SK-N-SH (cell line): ENCODE data around the gene ABCC4. TPM values are rescaled to one million over a fixed set of nuclear protein-coding genes. Genes with fewer than 3 reads are reported as not detected.
A peak's percentile ranks its signal among the peaks of the same experiment; 100 is the strongest.

Experiments used
- CTCF ChIA-PET: fragments of 300-600, 350-600 bp; formaldehyde crosslinking; extraction: SDS; loops from one replicate; lab custom pipeline; 2021; lab: Yijun Ruan, JAX
- POLR2A ChIA-PET: fragments of 350-600 bp; sonication (Branson Sonifier 250); formaldehyde crosslinking; extraction: SDS; loops from one replicate; lab custom pipeline; 2020; ENCODE audit warnings: antibody characterized with exemption, inconsistent platforms; lab: Yijun Ruan, JAX
- DNase-seq: peaks from one replicate; pipeline ENCODE4 v3.0.0; 2012
- H2AFZ ChIP-seq: fragments of 200-600 bp; sonication (generic); 2 replicates; pipeline ENCODE4 v1.8.1; 2016; ENCODE audit warnings: antibody characterized with exemption, mild to moderate bottlenecking, low read depth
- H3F3A ChIP-seq: fragments of 200-600 bp; sonication (generic); replicated peaks from 2 replicates; pipeline ENCODE3; 2016; ENCODE audit warnings: antibody characterized with exemption, mild to moderate bottlenecking; ENCODE audit not compliant: insufficient read depth
- H3K27ac ChIP-seq, 2 experiments: fragments of 200-500 bp in 1 of 2; fragments of 200-600 bp in 1 of 2; sonication (Bioruptor generic) in 1 of 2; sonication (generic), shearing (Covaris generic) in 1 of 2; 2 replicates each; pipeline versions ENCODE4 v1.5.1 to v1.6.1; 2014 to 2016; ENCODE audit warnings: low read depth in 2 of 2, inconsistent platforms in 1 of 2, low read length in 1 of 2, mild to moderate bottlenecking in 1 of 2, mixed read lengths in 1 of 2
- H3K27me3 ChIP-seq: fragments of 200-600 bp; sonication (generic), shearing (Covaris generic); 2 replicates; pipeline ENCODE4 v1.6.1; 2016; ENCODE audit warnings: mixed run types; ENCODE audit not compliant: insufficient read depth
- H3K36me3 ChIP-seq, 2 experiments: fragments of 200-500 bp in 1 of 2; fragments of 200-600 bp in 1 of 2; sonication (Bioruptor generic) in 1 of 2; sonication (generic) in 1 of 2; replicated peaks in 1 of 2; 2 replicates each; pipeline versions ENCODE3 to v1.5.1; 2014 to 2016; ENCODE audit warnings: low read length in 1 of 2, mild to moderate bottlenecking in 1 of 2; ENCODE audit not compliant: insufficient read depth in 2 of 2, control insufficient read depth in 1 of 2
- H3K4me1 ChIP-seq, 2 experiments: fragments of 200-500 bp in 1 of 2; fragments of 200-600 bp in 1 of 2; sonication (Bioruptor generic) in 1 of 2; sonication (generic), shearing (Covaris generic) in 1 of 2; 2 replicates each; pipeline versions ENCODE4 v1.5.1 to v1.6.1; 2014 to 2016; ENCODE audit warnings: low read depth in 1 of 2, low read length in 1 of 2, mixed run types in 1 of 2; ENCODE audit not compliant: insufficient read depth in 2 of 2, control insufficient read depth in 1 of 2
- H3K4me2 ChIP-seq: fragments of 200-600 bp; sonication (generic), shearing (Covaris generic); 2 replicates; pipeline ENCODE4 v1.6.1; 2017; ENCODE audit warnings: mixed run types
- H3K4me3 ChIP-seq, 2 experiments: fragments of 200-500 bp in 1 of 2; fragments of 200-600 bp in 1 of 2; sonication (Bioruptor generic) in 1 of 2; sonication (generic), shearing (Covaris generic) in 1 of 2; 2 replicates each; pipeline versions ENCODE4 v1.5.1 to v1.8.1; 2014 to 2016; ENCODE audit warnings: low read depth in 2 of 2, inconsistent platforms in 1 of 2, low read length in 1 of 2, mild to moderate bottlenecking in 1 of 2, mixed read lengths in 1 of 2, moderate library complexity in 1 of 2
- H3K79me2 ChIP-seq: fragments of 200-600 bp; sonication (generic); 2 replicates; pipeline ENCODE4 v1.8.1; 2017; ENCODE audit warnings: mild to moderate bottlenecking; ENCODE audit not compliant: insufficient read depth
- H3K9ac ChIP-seq: fragments of 200-600 bp; sonication (generic); 2 replicates; pipeline ENCODE4 v1.6.1; 2017; ENCODE audit warnings: mixed run types
- H3K9me2 ChIP-seq: fragments of 200-600 bp; sonication (generic); 2 replicates; pipeline ENCODE4 v1.6.1; 2017; ENCODE audit warnings: mixed run types
- H3K9me3 ChIP-seq: fragments of 200-600 bp; sonication (generic); 2 replicates; pipeline ENCODE4 v1.6.1; 2017; ENCODE audit warnings: mixed run types, mild to moderate bottlenecking, moderate library complexity
- H4K20me1 ChIP-seq: fragments of 200-600 bp; sonication (generic); 2 replicates; pipeline ENCODE4 v1.6.1; 2017; ENCODE audit warnings: mild to moderate bottlenecking, mixed run types; ENCODE audit not compliant: insufficient read depth
- CHD2 ChIP-seq: fragments of 150-350 bp; IDR thresholded peaks from 2 replicates; pipeline ENCODE4 v1.6.1; 2018; ENCODE audit warnings: low read length; ENCODE audit not compliant: partially characterized antibody
- ELF1 ChIP-seq: IDR thresholded peaks from 2 replicates; pipeline ENCODE4 v1.4.0; 2012
- EP300 ChIP-seq, 2 experiments: IDR thresholded peaks; 2 replicates each; pipeline versions ENCODE4 v1.4.0 to v1.6.1; 2012; ENCODE audit warnings: borderline replicate concordance in 1 of 2, low read depth in 1 of 2, low read length in 1 of 2
- FOSL2 ChIP-seq: IDR thresholded peaks from 2 replicates; pipeline ENCODE4 v1.4.0; 2012; ENCODE audit warnings: low read depth, mild to moderate bottlenecking, moderate library complexity, borderline replicate concordance
- FOXJ3 ChIP-seq: sonication (generic); formaldehyde crosslinking; IDR thresholded peaks from 2 replicates; pipeline ENCODE4 v1.5.1; 2020; ENCODE audit warnings: mild to moderate bottlenecking, missing genetic modification reagents
- MEF2A ChIP-seq: IDR thresholded peaks from 2 replicates; pipeline ENCODE4 v1.4.0; 2012; ENCODE audit warnings: low read depth, borderline replicate concordance
- NFIC ChIP-seq: IDR thresholded peaks from 2 replicates; pipeline ENCODE4 v1.4.0; 2012; ENCODE audit warnings: borderline replicate concordance
- NRF1 ChIP-seq: IDR thresholded peaks from 2 replicates; pipeline ENCODE4 v1.6.1; 2012; ENCODE audit warnings: low read depth, mild to moderate bottlenecking, low read length
- SIN3A ChIP-seq: IDR thresholded peaks from 2 replicates; pipeline ENCODE4 v1.6.1; 2012; ENCODE audit warnings: low read depth, mild to moderate bottlenecking, low read length, moderate library complexity, borderline replicate concordance
- TCF12 ChIP-seq: IDR thresholded peaks from 2 replicates; pipeline ENCODE4 v1.4.0; 2012
- WGBS: methylation state at CpG from one replicate; pipeline ENCODE4 v1.1.6; 2017; ENCODE audit warnings: low lambda C conversion rate; 5-methylcytosine and 5-hydroxymethylcytosine counted together
- polyA plus RNA-seq, 3 experiments: library from polyadenylated mRNA; depleted of rRNA; stranded (reverse); fragments of >200 nt; gene quantifications; 2 replicates each; pipeline ENCODE4 v1.2.3, GENCODE V29; 2012
- TF ChIP-seq, protein P1 (sequence below): IDR thresholded peaks from 2 replicates; pipeline ENCODE4 v1.4.0; 2012; ENCODE audit warnings: low read depth, borderline replicate concordance
- TF ChIP-seq, protein P2 (sequence below): IDR thresholded peaks from 2 replicates; pipeline ENCODE4 v1.4.0; 2012; ENCODE audit warnings: low read depth
- TF ChIP-seq, protein P3 (sequence below): IDR thresholded peaks from 2 replicates; pipeline ENCODE4; 2012
- TF ChIP-seq, protein P4 (sequence below): fragments of 200-600 bp; sonication (generic); IDR thresholded peaks from 2 replicates; pipeline ENCODE4 v1.6.1; 2017; ENCODE audit warnings: antibody characterized with exemption, mild to moderate bottlenecking, moderate library complexity

The ABCC4 gene
- polyA plus RNA-seq, 1 of the 3 experiments (the other 2 are of a cell fraction): 7.8 TPM

DNA sequence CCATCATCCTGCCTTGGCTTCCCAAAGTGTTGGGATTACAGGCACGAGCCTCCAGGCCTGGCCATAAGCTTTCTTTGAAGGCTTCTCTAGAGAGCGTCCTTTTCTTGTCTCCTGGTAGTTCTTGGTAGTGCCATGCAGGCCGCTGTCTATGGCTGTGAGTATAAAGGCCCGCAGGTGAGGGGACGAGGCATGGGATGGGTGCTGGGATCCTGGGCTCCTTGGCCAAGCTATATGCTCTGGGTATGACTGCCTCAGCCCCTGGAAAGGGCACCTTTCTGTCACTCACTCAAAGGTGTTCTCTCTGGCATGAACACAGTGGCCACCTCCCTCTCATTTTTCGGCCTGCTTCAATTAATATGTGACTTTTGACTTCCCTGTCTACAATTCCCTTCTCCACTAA, 6.3 kb upstream of the ABCC4 start (continued):
- TF ChIP-seq, protein P1, sequence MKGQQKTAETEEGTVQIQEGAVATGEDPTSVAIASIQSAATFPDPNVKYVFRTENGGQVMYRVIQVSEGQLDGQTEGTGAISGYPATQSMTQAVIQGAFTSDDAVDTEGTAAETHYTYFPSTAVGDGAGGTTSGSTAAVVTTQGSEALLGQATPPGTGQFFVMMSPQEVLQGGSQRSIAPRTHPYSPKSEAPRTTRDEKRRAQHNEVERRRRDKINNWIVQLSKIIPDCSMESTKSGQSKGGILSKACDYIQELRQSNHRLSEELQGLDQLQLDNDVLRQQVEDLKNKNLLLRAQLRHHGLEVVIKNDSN: no peak
- TF ChIP-seq SIN3A (no peak), NRF1 (no peak)
- TF ChIP-seq, protein P2, sequence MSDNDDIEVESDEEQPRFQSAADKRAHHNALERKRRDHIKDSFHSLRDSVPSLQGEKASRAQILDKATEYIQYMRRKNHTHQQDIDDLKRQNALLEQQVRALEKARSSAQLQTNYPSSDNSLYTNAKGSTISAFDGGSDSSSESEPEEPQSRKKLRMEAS: no peak

DNA sequence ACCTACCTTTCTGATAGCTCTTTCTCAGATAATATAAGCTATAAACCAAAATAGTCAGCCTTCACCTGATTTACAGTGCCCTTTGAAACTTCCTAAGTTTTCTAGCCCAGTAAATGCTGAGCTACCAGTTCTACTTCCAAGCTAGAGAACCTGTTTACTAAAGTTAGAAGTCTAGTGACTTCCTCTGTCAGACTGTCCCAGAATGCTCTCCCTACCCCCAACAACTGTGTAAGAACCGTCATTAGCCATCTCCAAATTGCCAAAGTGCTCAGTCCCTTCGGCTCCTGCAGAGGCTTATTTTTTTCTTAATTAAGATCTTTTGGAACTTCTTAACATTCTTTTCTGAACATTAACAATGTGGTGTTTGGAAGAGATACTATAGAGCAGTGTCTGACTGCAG, 3.2 kb upstream of the ABCC4 start:
- TF ChIP-seq NFIC: no peak
- TF ChIP-seq ELF1: no peak
- TF ChIP-seq CHD2: no peak
- TF ChIP-seq, protein P3, sequence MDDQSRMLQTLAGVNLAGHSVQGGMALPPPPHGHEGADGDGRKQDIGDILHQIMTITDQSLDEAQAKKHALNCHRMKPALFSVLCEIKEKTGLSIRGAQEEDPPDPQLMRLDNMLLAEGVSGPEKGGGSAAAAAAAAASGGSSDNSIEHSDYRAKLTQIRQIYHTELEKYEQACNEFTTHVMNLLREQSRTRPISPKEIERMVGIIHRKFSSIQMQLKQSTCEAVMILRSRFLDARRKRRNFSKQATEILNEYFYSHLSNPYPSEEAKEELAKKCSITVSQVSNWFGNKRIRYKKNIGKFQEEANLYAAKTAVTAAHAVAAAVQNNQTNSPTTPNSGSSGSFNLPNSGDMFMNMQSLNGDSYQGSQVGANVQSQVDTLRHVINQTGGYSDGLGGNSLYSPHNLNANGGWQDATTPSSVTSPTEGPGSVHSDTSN: no peak
- TF ChIP-seq FOXJ3: no peak
- no peak for TF ChIP-seq TCF12
- TF ChIP-seq, all 33 proteins: peak for 0
- H3K4me1 ChIP-seq: peaks cover 0 to 6% of the 10 kb centered on the region in 2 experiments; a peak in 1 of 4 replicates
- no peaks in the 10 kb centered on the region for H4K20me1 ChIP-seq
- CTCF ChIA-PET: interaction anchor here (1.1 to 13.8 kb wide), 3 partner anchors 75 to 174 kb away, joined by 3 to 157 read pairs (median 10); no protein-coding TSS in a partner anchor
- no peak overlapping the region for H3K4me3 ChIP-seq
- no peak overlapping the region for H3K27ac ChIP-seq
- H3F3A ChIP-seq: peaks cover 7% of the 10 kb centered on the region
- H3K27me3 ChIP-seq: no peaks in the 10 kb centered on the region
- no peak overlapping the region for H3K9ac ChIP-seq
- H3K9me3 ChIP-seq: no peaks in the 10 kb centered on the region
- no peaks in the 10 kb centered on the region for H3K36me3 ChIP-seq
- WGBS: 88% methylated on average over 2 of the region's 2 CpGs
- H3K79me2 ChIP-seq: peaks cover 14% of the 10 kb centered on the region; the same call in 1 of the 2 replicates
- POLR2A ChIA-PET: no interaction called here
- H3K4me2 ChIP-seq: no peak overlapping the region
- no peak overlapping the region for H2AFZ ChIP-seq
- DNase-seq: no peak
- no peaks in the 10 kb centered on the region for H3K9me2 ChIP-seq

DNA sequence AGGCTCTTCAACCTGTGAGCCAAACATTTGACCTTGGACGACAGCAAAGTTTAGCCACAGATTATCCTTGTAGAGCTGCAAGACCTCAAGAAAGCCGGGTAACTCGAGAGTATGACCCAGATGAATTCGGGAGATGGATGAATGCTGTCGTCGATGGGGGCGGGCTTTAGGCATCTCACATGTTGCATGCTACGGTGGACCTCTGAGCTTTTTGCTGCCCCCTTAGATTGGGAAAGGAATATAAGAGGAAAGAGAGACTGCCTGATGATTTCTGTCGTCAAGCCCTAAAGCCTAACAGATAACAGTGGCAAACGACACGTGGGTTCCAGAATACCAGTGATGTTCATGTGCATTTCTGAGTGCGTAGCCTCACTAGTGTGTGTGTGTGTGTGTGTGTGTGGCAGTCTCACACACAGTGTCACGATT, 730 bp upstream of the ABCC4 start:
- H3K4me3 ChIP-seq: peak overlapping the region; percentile 66 to 95
- H3K4me1 ChIP-seq: peaks cover 0 to 6% of the 10 kb centered on the region in 2 experiments; a peak in 1 of 4 replicates
- CTCF ChIA-PET: interaction anchor here (0.7 to 13.8 kb wide), 13 partner anchors 8 to 191 kb away, joined by 3 to 157 read pairs (median 3); no protein-coding TSS in a partner anchor
- no peaks in the 10 kb centered on the region for H3K36me3 ChIP-seq
- H3K27me3 ChIP-seq: no peaks in the 10 kb centered on the region
- peaks cover 38% of the 10 kb centered on the region for H3K79me2 ChIP-seq
- H4K20me1 ChIP-seq: no peaks in the 10 kb centered on the region
- TF ChIP-seq, protein P3: peak; percentile 3; the same call in 1 of the 2 replicates
- TF ChIP-seq MEF2A (no peak), EP300 (IDR thresholded peaks at IDR 0.05; ENCODE audit: borderline replicate concordance in 1 of 2, low read depth in 1 of 2, low read length in 1 of 2) (no peak), FOSL2 (no peak)
- TF ChIP-seq, protein P4, sequence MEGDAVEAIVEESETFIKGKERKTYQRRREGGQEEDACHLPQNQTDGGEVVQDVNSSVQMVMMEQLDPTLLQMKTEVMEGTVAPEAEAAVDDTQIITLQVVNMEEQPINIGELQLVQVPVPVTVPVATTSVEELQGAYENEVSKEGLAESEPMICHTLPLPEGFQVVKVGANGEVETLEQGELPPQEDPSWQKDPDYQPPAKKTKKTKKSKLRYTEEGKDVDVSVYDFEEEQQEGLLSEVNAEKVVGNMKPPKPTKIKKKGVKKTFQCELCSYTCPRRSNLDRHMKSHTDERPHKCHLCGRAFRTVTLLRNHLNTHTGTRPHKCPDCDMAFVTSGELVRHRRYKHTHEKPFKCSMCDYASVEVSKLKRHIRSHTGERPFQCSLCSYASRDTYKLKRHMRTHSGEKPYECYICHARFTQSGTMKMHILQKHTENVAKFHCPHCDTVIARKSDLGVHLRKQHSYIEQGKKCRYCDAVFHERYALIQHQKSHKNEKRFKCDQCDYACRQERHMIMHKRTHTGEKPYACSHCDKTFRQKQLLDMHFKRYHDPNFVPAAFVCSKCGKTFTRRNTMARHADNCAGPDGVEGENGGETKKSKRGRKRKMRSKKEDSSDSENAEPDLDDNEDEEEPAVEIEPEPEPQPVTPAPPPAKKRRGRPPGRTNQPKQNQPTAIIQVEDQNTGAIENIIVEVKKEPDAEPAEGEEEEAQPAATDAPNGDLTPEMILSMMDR: peak; percentile 28; the same call in 1 of the 2 replicates
- TF ChIP-seq, all 33 proteins: peak for 2
- POLR2A ChIA-PET: interaction anchor here (0.6 to 1.3 kb wide), 3 partner anchors 46 to 110 kb away, joined by 3 to 5 read pairs (median 3); no protein-coding TSS in a partner anchor
- 19% methylated on average over 11 of the region's 13 CpGs for WGBS
- Histone ChIP-seq H3K27ac (peak overlapping the region; percentile 58 to 61), H2AFZ (peak overlapping the region; percentile 97), H3K9me2 (no peaks in the 10 kb centered on the region), H3F3A (peaks cover 7% of the 10 kb centered on the region), H3K9me3 (no peaks in the 10 kb centered on the region), H3K9ac (peak overlapping the region; percentile 83; the same call in 1 of the 2 replicates), H3K4me2 (peak overlapping the region; percentile 99)
- DNase-seq: peak; percentile 79
